ENCODE measurements around the gene NRXN3.

NRXN3 gene

GRCh38 chr14:78143489-78144145 lies 26.6 kb upstream of the NRXN3 start:
- CTCF ChIA-PET = interaction anchor here (0.5 kb wide), 1 partner anchor 14 kb away, joined by 3 read pairs; no protein-coding TSS in a partner anchor
- no peak for DNase-seq (ENCODE audit: extremely low spot score)
- TF ChIP-seq FOXM1 (IDR thresholded peaks at IDR 0.05; ENCODE audit: borderline replicate concordance) (no peak), CTBP1 (IDR thresholded peaks at IDR 0.05; ENCODE audit: borderline replicate concordance) (no peak), L3MBTL2 (conservative IDR thresholded peaks at IDR 0.05) (no peak), HDGF (IDR thresholded peaks at IDR 0.05; ENCODE audit: borderline replicate concordance) (no peak), ARNT (IDR thresholded peaks at IDR 0.05) (no peak), ZNF384 (IDR thresholded peaks at IDR 0.05) (no peak), SUZ12 (IDR thresholded peaks at IDR 0.05) (no peak), FOXA1 (IDR thresholded peaks at IDR 0.05) (no peak), ELF4 (IDR thresholded peaks at IDR 0.05) (no peak), NFRKB (IDR thresholded peaks at IDR 0.05) (no peak), TARDBP (IDR thresholded peaks at IDR 0.05) (no peak), PKNOX1 (IDR thresholded peaks at IDR 0.05) (no peak), FOXK2 (IDR thresholded peaks at IDR 0.05) (no peak), LEF1 (IDR thresholded peaks at IDR 0.05; ENCODE audit: borderline replicate concordance) (no peak), BHLHE40 (IDR thresholded peaks at IDR 0.05; ENCODE audit: borderline replicate concordance) (no peak), SP1 (IDR thresholded peaks at IDR 0.05) (no peak)
- POLR2A ChIA-PET = no interaction called here

- ChIA-PET POLR2A (no interaction called here), CTCF (no interaction called here)
- TF ChIP-seq LEF1 (IDR thresholded peaks at IDR 0.05; ENCODE audit: borderline replicate concordance) (no peak), SUZ12 (IDR thresholded peaks at IDR 0.05) (no peak), BHLHE40 (IDR thresholded peaks at IDR 0.05; ENCODE audit: borderline replicate concordance) (no peak), CTBP1 (IDR thresholded peaks at IDR 0.05; ENCODE audit: borderline replicate concordance) (no peak), HDGF (IDR thresholded peaks at IDR 0.05; ENCODE audit: borderline replicate concordance) (no peak), SP1 (IDR thresholded peaks at IDR 0.05) (no peak), FOXK2 (IDR thresholded peaks at IDR 0.05) (no peak), FOXM1 (IDR thresholded peaks at IDR 0.05; ENCODE audit: borderline replicate concordance) (no peak), TARDBP (IDR thresholded peaks at IDR 0.05) (no peak), ARNT (IDR thresholded peaks at IDR 0.05) (no peak), ZNF384 (IDR thresholded peaks at IDR 0.05) (no peak), ELF4 (IDR thresholded peaks at IDR 0.05) (no peak), PKNOX1 (IDR thresholded peaks at IDR 0.05) (no peak), NFRKB (IDR thresholded peaks at IDR 0.05) (no peak), L3MBTL2 (conservative IDR thresholded peaks at IDR 0.05) (no peak), FOXA1 (IDR thresholded peaks at IDR 0.05) (no peak)
- no peak for DNase-seq (ENCODE audit: extremely low spot score)
Measured at GRCh38 chr14:78152201-78153063, 17.7 kb upstream of the NRXN3 start.

GRCh38 chr14:78153064-78153341 lies 17.2 kb upstream of the NRXN3 start:
- DNase-seq (ENCODE audit: extremely low spot score) = no peak
- POLR2A ChIA-PET = no interaction called here
- TF ChIP-seq FOXK2 (IDR thresholded peaks at IDR 0.05) = no peak
- TF ChIP-seq ARNT (IDR thresholded peaks at IDR 0.05) = no peak
- TF ChIP-seq L3MBTL2 (conservative IDR thresholded peaks at IDR 0.05) = no peak
- TF ChIP-seq TARDBP (IDR thresholded peaks at IDR 0.05) = no peak
- TF ChIP-seq FOXA1 (IDR thresholded peaks at IDR 0.05) = no peak
- TF ChIP-seq HDGF (IDR thresholded peaks at IDR 0.05; ENCODE audit: borderline replicate concordance) = no peak
- CTCF ChIA-PET = no interaction called here

- DNase-seq (ENCODE audit: extremely low spot score) = no peak
Measured at GRCh38 chr14:78154827-78155226, 15.3 kb upstream of the NRXN3 start.

GRCh38 chr14:78156196-78156595 lies 14.0 kb upstream of the NRXN3 start:
- POLR2A ChIA-PET = no interaction called here

More at GRCh38 chr14:78154827-78155226, 15.3 kb upstream of the NRXN3 start:
- ChIA-PET CTCF (no interaction called here), POLR2A (no interaction called here)
- TF ChIP-seq TARDBP (IDR thresholded peaks at IDR 0.05) (no peak), L3MBTL2 (conservative IDR thresholded peaks at IDR 0.05) (no peak), ZNF384 (IDR thresholded peaks at IDR 0.05) (no peak), NFRKB (IDR thresholded peaks at IDR 0.05) (no peak), ELF4 (IDR thresholded peaks at IDR 0.05) (no peak), LEF1 (IDR thresholded peaks at IDR 0.05; ENCODE audit: borderline replicate concordance) (no peak), PKNOX1 (IDR thresholded peaks at IDR 0.05) (no peak), ARNT (IDR thresholded peaks at IDR 0.05) (no peak), FOXM1 (IDR thresholded peaks at IDR 0.05; ENCODE audit: borderline replicate concordance) (no peak), CTBP1 (IDR thresholded peaks at IDR 0.05; ENCODE audit: borderline replicate concordance) (no peak), BHLHE40 (IDR thresholded peaks at IDR 0.05; ENCODE audit: borderline replicate concordance) (no peak), FOXA1 (IDR thresholded peaks at IDR 0.05) (no peak), SP1 (IDR thresholded peaks at IDR 0.05) (no peak), FOXK2 (IDR thresholded peaks at IDR 0.05) (no peak), SUZ12 (IDR thresholded peaks at IDR 0.05) (no peak)

More at GRCh38 chr14:78156196-78156595, 14.0 kb upstream of the NRXN3 start:
- no peak for TF ChIP-seq FOXK2 (IDR thresholded peaks at IDR 0.05)
- CTCF ChIA-PET = no interaction called here
- DNase-seq (ENCODE audit: extremely low spot score) = no peak

Measured in HEK293T (cell line).